IMR-90 (cell line): ENCODE results near the gene EPC2. TPM values are rescaled to one million over a fixed set of nuclear protein-coding genes. Genes with fewer than 3 reads are reported as not detected.

ENCODE experiments used
- ATAC-seq: fragments of 200-7000 bp; cut with Tn5 transposase; 2 replicates; pipeline ENCODE4 v1.9.1; 2020; ENCODE audit warnings: low read depth, mild to moderate bottlenecking, moderate library complexity
- BruUV-seq: library from RNA; stranded (reverse); fragments of 400-500 nt; replicated peaks from 2 replicates; lab custom pipeline; 2021; lab: Mats Ljungman, UMichigan
- CTCF ChIA-PET: fragments of 300-600 bp; formaldehyde crosslinking; extraction: SDS; loops from one replicate; lab custom pipeline; 2021; ENCODE audit warnings: antibody characterized with exemption; lab: Yijun Ruan, JAX
- POLR2A ChIA-PET: fragments of 300-600 bp; sonication (Branson Sonifier 250); formaldehyde crosslinking; loops from one replicate; lab custom pipeline; 2022; ENCODE audit warnings: antibody characterized with exemption; ENCODE audit not compliant: unreplicated experiment; lab: Charles Lee
- DNase-seq: peaks from one replicate; pipeline ENCODE4 v3.0.0; 2013
- H2AFZ ChIP-seq: replicated peaks from 2 replicates; pipeline ENCODE3; 2013; ENCODE audit warnings: low read length, mild to moderate bottlenecking; ENCODE audit not compliant: poor library complexity
- H2AK5ac ChIP-seq: 2 replicates; pipeline ENCODE4 v1.6.1; 2013; ENCODE audit warnings: low read depth, low read length, inconsistent platforms
- H2AK9ac ChIP-seq: replicated peaks from 2 replicates; pipeline ENCODE3; 2013; ENCODE audit warnings: mild to moderate bottlenecking, low read depth, low read length, moderate library complexity; ENCODE audit not compliant: poor library complexity
- H2BK120ac ChIP-seq: 2 replicates; pipeline ENCODE4 v1.6.1; 2013; ENCODE audit warnings: low read depth, low read length, inconsistent platforms
- H2BK15ac ChIP-seq: 3 replicates; pipeline ENCODE4 v1.6.1; 2013; ENCODE audit warnings: low read depth, low read length, inconsistent platforms
- H2BK20ac ChIP-seq: 2 replicates; pipeline ENCODE4 v1.6.1; 2013; ENCODE audit warnings: low read depth, mild to moderate bottlenecking, inconsistent platforms, low read length, moderate library complexity
- H2BK5ac ChIP-seq: 2 replicates; pipeline ENCODE4 v1.6.1; 2013; ENCODE audit warnings: mild to moderate bottlenecking, low read depth, low read length, inconsistent platforms; ENCODE audit not compliant: poor library complexity, severe bottlenecking
- H3K14ac ChIP-seq: replicated peaks from 2 replicates; pipeline ENCODE4 v1.6.1; 2013; ENCODE audit warnings: low read depth, low read length, inconsistent platforms
- H3K18ac ChIP-seq: 2 replicates; pipeline ENCODE4 v1.6.1; 2013; ENCODE audit warnings: low read depth, low read length, control low read depth
- H3K23ac ChIP-seq: 2 replicates; pipeline ENCODE4 v1.6.1; 2013; ENCODE audit warnings: low read depth, low read length, inconsistent platforms
- H3K27ac ChIP-seq: 2 replicates; pipeline ENCODE4 v1.5.1; 2013; ENCODE audit warnings: mild to moderate bottlenecking, control low read depth, low read length; ENCODE audit not compliant: insufficient read depth
- H3K27me3 ChIP-seq: 2 replicates; pipeline ENCODE4 v1.6.1; 2013; ENCODE audit warnings: low read length; ENCODE audit not compliant: control insufficient read depth, insufficient read depth
- H3K36me3 ChIP-seq: 2 replicates; pipeline ENCODE4 v1.6.1; 2013; ENCODE audit warnings: low read length, mixed read lengths; ENCODE audit not compliant: control insufficient read depth, insufficient read depth
- H3K4ac ChIP-seq: 2 replicates; pipeline ENCODE4 v1.6.1; 2013; ENCODE audit warnings: low read depth, low read length, inconsistent platforms
- H3K4me1 ChIP-seq: 2 replicates; pipeline ENCODE4 v1.6.1; 2013; ENCODE audit warnings: low read length, mixed read lengths; ENCODE audit not compliant: control insufficient read depth, insufficient read depth
- H3K4me2 ChIP-seq: 2 replicates; pipeline ENCODE4 v1.6.1; 2013; ENCODE audit warnings: low read depth, mild to moderate bottlenecking, control low read depth, low read length, moderate library complexity
- H3K4me3 ChIP-seq: 2 replicates; pipeline ENCODE4 v1.5.1; 2013; ENCODE audit warnings: low read depth, mild to moderate bottlenecking, control low read depth, low read length, moderate library complexity; ENCODE audit not compliant: insufficient read depth
- H3K56ac ChIP-seq: 2 replicates; pipeline ENCODE4 v1.6.1; 2013; ENCODE audit warnings: low read length, inconsistent platforms; ENCODE audit not compliant: insufficient read depth; ENCODE audit errors: extremely low read depth
- H3K79me1 ChIP-seq, 2 experiments: 2 replicates each; pipeline ENCODE4 v1.6.1; 2013; ENCODE audit warnings: low read length in 2 of 2, inconsistent platforms in 1 of 2, low read depth in 1 of 2
- H3K9ac ChIP-seq: 2 replicates; pipeline ENCODE4 v1.6.1; 2013; ENCODE audit warnings: low read depth, low read length, control low read depth
- H3K9me1 ChIP-seq: 2 replicates; pipeline ENCODE4 v1.6.1; 2013; ENCODE audit warnings: low read length, inconsistent platforms; ENCODE audit not compliant: insufficient read depth
- H3K9me3 ChIP-seq: 2 replicates; pipeline ENCODE4 v1.6.1; 2013; ENCODE audit warnings: low read length; ENCODE audit not compliant: control insufficient read depth, insufficient read depth
- H4K20me1 ChIP-seq: 2 replicates; pipeline ENCODE4 v1.6.1; 2013; ENCODE audit warnings: low read length, inconsistent platforms; ENCODE audit not compliant: insufficient read depth
- H4K5ac ChIP-seq: 2 replicates; pipeline ENCODE4 v1.6.1; 2013; ENCODE audit warnings: mild to moderate bottlenecking, low read depth, low read length, control low read depth
- H4K8ac ChIP-seq, 2 experiments: 2 replicates each; pipeline ENCODE4 v1.6.1; 2013; ENCODE audit warnings: low read depth in 2 of 2, low read length in 2 of 2, control low read depth in 1 of 2, inconsistent platforms in 1 of 2
- H4K91ac ChIP-seq: 2 replicates; pipeline ENCODE4 v1.6.1; 2013; ENCODE audit warnings: low read depth, low read length, inconsistent platforms; ENCODE audit not compliant: insufficient read depth
- CEBPB ChIP-seq: IDR thresholded peaks from 2 replicates; pipeline ENCODE4 v1.6.1; 2012; ENCODE audit warnings: low read depth, low read length, improper control_type of control experiment
- CHD1 ChIP-seq: IDR thresholded peaks from 2 replicates; pipeline ENCODE4 v1.6.1; 2012; ENCODE audit warnings: low read depth, low read length, improper control_type of control experiment
- CTCF ChIP-seq: conservative IDR thresholded peaks from 2 replicates; pipeline ENCODE4 v1.5.1; 2012; ENCODE audit warnings: mild to moderate bottlenecking, low read depth, low read length, improper control_type of control experiment
- ELK1 ChIP-seq: fragments of 150-350 bp; IDR thresholded peaks from 2 replicates; pipeline ENCODE4 v1.6.1; 2016; ENCODE audit warnings: low read depth, mild to moderate bottlenecking, low read length, moderate library complexity, borderline replicate concordance
- MAZ ChIP-seq: IDR thresholded peaks from 2 replicates; pipeline ENCODE4 v1.6.1; 2012; ENCODE audit warnings: low read depth, mild to moderate bottlenecking, low read length, improper control_type of control experiment, moderate library complexity, borderline replicate concordance
- MXI1 ChIP-seq: IDR thresholded peaks from 2 replicates; pipeline ENCODE4 v1.6.1; 2012; ENCODE audit warnings: low read depth, mild to moderate bottlenecking, low read length, moderate library complexity, borderline replicate concordance
- POLR2A ChIP-seq: IDR thresholded peaks from 2 replicates; pipeline ENCODE4 v1.6.1; 2012; ENCODE audit warnings: mild to moderate bottlenecking, low read depth, low read length
- RAD21 ChIP-seq: IDR thresholded peaks from 2 replicates; pipeline ENCODE4 v1.6.1; 2012; ENCODE audit warnings: low read length, improper control_type of control experiment
- SMC3 ChIP-seq: fragments of 150-350 bp; IDR thresholded peaks from 2 replicates; pipeline ENCODE4 v1.6.1; 2016; ENCODE audit warnings: low read depth, mild to moderate bottlenecking, antibody characterized with exemption, low read length, moderate library complexity
- dilution Hi-C: fragments of 300-500 bp; cut with HindIII; formaldehyde crosslinking; loops from one replicate; pipeline ENCODE4 v1.14.3; 2018; ENCODE audit warnings: low sequenced_read_pairs; ENCODE audit not compliant: unreplicated experiment
- in situ Hi-C: fragments of 300-500 bp; cut with MboI; formaldehyde crosslinking; loops from 3 replicates; pipeline ENCODE4 v1.14.3; 2019; ENCODE audit warnings: low sequenced_read_pairs, inconsistent platforms, mixed read lengths
- intact Hi-C: fragments of 100-400 bp; cut with micrococcal nuclease; formaldehyde crosslinking; loops from 2 replicates; pipeline ENCODE4 v1.10.0; 2022
- polyA plus RNA-seq, 3 experiments: library from polyadenylated mRNA; depleted of rRNA; stranded (reverse); fragments of >200 nt; gene quantifications; 2 replicates each; pipeline ENCODE4 v1.2.3, GENCODE V29; 2012; ENCODE audit warnings: low replicate concordance in 1 of 3
- total RNA-seq: library from RNA; depleted of rRNA; stranded (reverse); fragments of >200 nt; gene quantifications from 2 replicates; pipeline ENCODE4 v1.2.3, GENCODE V29; 2012
- TF ChIP-seq, protein P1 (sequence below): fragments of 150-350 bp; IDR thresholded peaks from 2 replicates; pipeline ENCODE4 v1.6.1; 2017; ENCODE audit warnings: mild to moderate bottlenecking, antibody characterized with exemption, low read length, low read depth

EPC2 gene
- total and polyA plus RNA-seq, 2 of the 4 experiments (the other 2 are of a cell fraction), result 10.6 to 22.6 TPM

DNA sequence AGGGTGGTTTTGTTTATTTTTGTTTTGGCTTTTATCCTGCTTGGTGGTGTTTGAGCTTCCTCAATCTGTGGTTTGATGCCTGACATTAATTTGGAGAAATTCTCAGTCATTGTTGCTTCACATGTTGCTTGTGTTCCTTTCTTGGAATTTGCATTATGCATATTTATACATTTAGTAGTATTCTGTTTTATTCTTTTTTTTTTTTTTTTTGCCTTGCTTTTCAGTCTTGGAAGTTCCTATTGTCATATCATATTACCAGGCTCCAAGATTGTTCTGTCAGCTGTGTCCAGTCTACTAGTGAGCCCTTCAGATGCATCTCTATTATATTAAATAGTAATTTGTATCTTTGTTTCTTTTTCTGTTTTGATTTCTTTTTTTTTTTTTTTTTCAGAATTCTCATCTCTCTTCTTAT, 77.0 kb downstream of the EPC2 start:
- peak; percentile 11 for DNase-seq
- Histone ChIP-seq H3K36me3 (peaks cover 1% of the 10 kb centered on the region; the same call in 1 of the 2 replicates), H3K27me3 (no peaks in the 10 kb centered on the region), H2BK120ac (no peak overlapping the region), H3K27ac (no peak overlapping the region), H3K18ac (no peak overlapping the region), H3K4me3 (no peak overlapping the region), H2AK9ac (no peak overlapping the region), H3K4me2 (no peak overlapping the region), H2BK15ac (no peak overlapping the region), H3K79me1 (peaks cover 24 to 47% of the 10 kb centered on the region in 2 experiments), H3K9me3 (no peaks in the 10 kb centered on the region), H3K9ac (no peak overlapping the region), H4K91ac (no peak overlapping the region), H3K23ac (no peak overlapping the region), H3K4ac (no peak overlapping the region), H3K4me1 (peaks cover 11% of the 10 kb centered on the region), H3K14ac (no peak overlapping the region), H4K20me1 (peaks cover 57% of the 10 kb centered on the region), H4K5ac (no peak overlapping the region), H3K56ac (no peak overlapping the region), H2AK5ac (no peak overlapping the region), H4K8ac (no peak overlapping the region), H2BK5ac (no peak overlapping the region), H3K9me1 (peaks cover 14% of the 10 kb centered on the region; the same call in 1 of the 2 replicates), H2BK20ac (no peak overlapping the region), H2AFZ (no peak overlapping the region)
- intact Hi-C loops, result loop anchor here (5.0 kb wide), 1 partner anchor 36 kb away; no protein-coding TSS in a partner anchor
- in situ Hi-C loops, result no loop called here
- no peak for ATAC-seq
- dilution Hi-C loops, result no loop called here
- no TSS peak for BruUV-seq
- POLR2A ChIA-PET, result no interaction called here
- TF ChIP-seq RAD21, result no peak
- no peak for TF ChIP-seq POLR2A
- TF ChIP-seq, protein P1, sequence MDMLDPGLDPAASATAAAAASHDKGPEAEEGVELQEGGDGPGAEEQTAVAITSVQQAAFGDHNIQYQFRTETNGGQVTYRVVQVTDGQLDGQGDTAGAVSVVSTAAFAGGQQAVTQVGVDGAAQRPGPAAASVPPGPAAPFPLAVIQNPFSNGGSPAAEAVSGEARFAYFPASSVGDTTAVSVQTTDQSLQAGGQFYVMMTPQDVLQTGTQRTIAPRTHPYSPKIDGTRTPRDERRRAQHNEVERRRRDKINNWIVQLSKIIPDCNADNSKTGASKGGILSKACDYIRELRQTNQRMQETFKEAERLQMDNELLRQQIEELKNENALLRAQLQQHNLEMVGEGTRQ, result no peak
- no peak for TF ChIP-seq MAZ
- TF ChIP-seq SMC3, result no peak
- no peak for TF ChIP-seq ELK1
- TF ChIP-seq CEBPB, result no peak
- TF ChIP-seq CHD1, result no peak
- TF ChIP-seq CTCF, result no peak
- TF ChIP-seq MXI1, result no peak
- CTCF ChIA-PET, result no interaction called here
